ENCODE data around the gene TET1. TPM values are rescaled to one million over a fixed set of nuclear protein-coding genes. Genes with fewer than 3 reads are reported as not detected.

TET1 gene
- total RNA-seq, 1 experiment from 2014 or later: 53.4 TPM

DNA sequence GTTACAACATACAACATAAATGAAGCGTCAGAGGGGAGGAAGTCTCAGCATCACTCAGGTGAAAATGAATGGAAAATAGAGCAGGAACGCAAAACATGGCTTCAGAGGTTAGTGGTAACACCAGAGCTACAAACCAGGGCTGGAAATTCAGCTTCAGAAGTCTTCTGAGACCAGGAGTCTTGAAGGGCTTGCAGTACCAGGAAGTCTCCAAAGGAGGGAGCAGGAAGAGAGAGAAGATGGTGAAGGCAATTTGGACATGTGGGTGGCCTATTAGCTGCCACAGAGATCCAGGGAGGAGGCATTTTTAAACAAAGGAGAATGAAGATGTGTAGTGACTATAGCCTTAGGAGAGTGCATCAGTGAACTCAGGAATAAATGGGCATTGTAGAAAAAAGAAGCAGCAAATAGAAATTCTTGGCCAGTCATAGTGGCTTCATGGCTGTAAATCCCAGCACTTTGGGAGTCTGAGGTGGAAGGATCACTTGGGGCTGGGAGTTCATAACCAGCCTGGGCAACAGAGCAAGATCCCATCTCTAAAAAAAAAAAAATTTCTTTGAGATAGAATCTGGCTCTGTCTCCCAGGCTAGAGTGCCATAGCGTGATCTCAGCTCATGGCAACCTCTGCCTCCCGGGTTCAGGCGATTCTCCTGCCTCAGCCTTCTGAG, 9.3 kb upstream of the TET1 start:
- Histone ChIP-seq H2BK15ac (ENCODE audit: low read depth, low read length) (no peak overlapping the region), H2BK12ac (ENCODE audit: insufficient read length, low read depth, low read length) (no peak overlapping the region), H2BK120ac (ENCODE audit: low read depth, low read length, poor library complexity, severe bottlenecking) (no peak overlapping the region), H3K4me1 (ENCODE audit: insufficient read depth, low read length) (no peaks in the 10 kb centered on the region; the same call in 1 of the 2 replicates), H3T11ph (ENCODE audit: low read length) (no peak overlapping the region), H3K79me2 (ENCODE audit: insufficient read depth, low read length) (no peaks in the 10 kb centered on the region), H2BK5ac (ENCODE audit: insufficient read length, low read length) (no peak overlapping the region), H2BK20ac (ENCODE audit: low read depth, low read length, poor library complexity, severe bottlenecking) (no peak overlapping the region), H4K5ac (ENCODE audit: insufficient read length, low read depth, low read length) (no peak overlapping the region), H4K8ac (replicated peaks; ENCODE audit: insufficient read length, low read depth, low read length) (no peak overlapping the region), H3K23me2 (ENCODE audit: insufficient read length, low read depth, low read length, poor library complexity, severe bottlenecking) (no peaks in the 10 kb centered on the region), H3K4me2 (ENCODE audit: insufficient read depth, insufficient read length, low read length) (no peak overlapping the region), H4K20me1 (ENCODE audit: control insufficient read depth, insufficient read depth, insufficient read length) (no peaks in the 10 kb centered on the region), H4K91ac (ENCODE audit: insufficient read length, low read depth, low read length) (no peak overlapping the region), H3K9me3 (ENCODE audit: control insufficient read depth, low read depth, low read length) (no peaks in the 10 kb centered on the region), H3K79me1 (ENCODE audit: insufficient read depth, low read depth, low read length, poor library complexity, severe bottlenecking) (no peaks in the 10 kb centered on the region), H3K14ac (ENCODE audit: insufficient read depth, low read length) (no peak overlapping the region), H3K56ac (ENCODE audit: insufficient read length, low read depth, low read length) (no peak overlapping the region), H2AK5ac (ENCODE audit: insufficient read length, low read length) (no peak overlapping the region), H3K18ac (ENCODE audit: insufficient read length, low read depth, low read length) (no peak overlapping the region), H3K27me3 (ENCODE audit: insufficient read depth, low read length) (no peaks in the 10 kb centered on the region), H3K27ac (ENCODE audit: insufficient read length, low read depth, low read length) (no peak overlapping the region), H2AFZ (ENCODE audit: low read length) (no peak overlapping the region), H3K4ac (ENCODE audit: low read depth, low read length) (no peak overlapping the region), H3K9ac (ENCODE audit: extremely low read depth, insufficient read length, low read length) (no peak overlapping the region), H3K23ac (ENCODE audit: insufficient read length, low read depth, low read length) (no peak overlapping the region)
- H3K4me3 Mint-ChIP-seq: no peak overlapping the region
- H3K36me3 Mint-ChIP-seq (ENCODE audit: insufficient read depth in 1 of 3, low read depth in 3 of 3): no peaks in the 10 kb centered on the region
- TF ChIP-seq CTCF (conservative IDR thresholded peaks at IDR 0.05): peak; percentile 80
- peaks cover 21% of the 10 kb centered on the region in 2 experiments for H3K4me1 Mint-ChIP-seq
- no peak overlapping the region for H3K27ac Mint-ChIP-seq
- DNase-seq: peak; percentile 81
- no peaks in the 10 kb centered on the region for H3K9me3 Mint-ChIP-seq
- H3K27me3 Mint-ChIP-seq (ENCODE audit: low read depth): no peaks in the 10 kb centered on the region
- no CpG with 5 or more reads among the region's 5 CpGs for WGBS (ENCODE audit: extremely low coverage, insufficient read length, low lambda C conversion rate)
